Measurements from ENCODE around the gene ZNF260.

ZNF260 gene

GRCh38 chr19:36489118-36489919, 38.8 kb downstream of the ZNF260 start, which contains the start of gene ZNF566:
Gene ZNF566, minus strand, starts transcription at chr19:36489561. Its CDS starts 13,004 bp downstream, at chr19:36476557.
- DNase-seq, result peak; percentile 85 to 95 (median 93)

- peak in 1 of 6 experiments; percentile 37 for DNase-seq
These were observed 39.3 kb downstream of the ZNF260 start for GRCh38 chr19:36488846-36489117.

DNA sequence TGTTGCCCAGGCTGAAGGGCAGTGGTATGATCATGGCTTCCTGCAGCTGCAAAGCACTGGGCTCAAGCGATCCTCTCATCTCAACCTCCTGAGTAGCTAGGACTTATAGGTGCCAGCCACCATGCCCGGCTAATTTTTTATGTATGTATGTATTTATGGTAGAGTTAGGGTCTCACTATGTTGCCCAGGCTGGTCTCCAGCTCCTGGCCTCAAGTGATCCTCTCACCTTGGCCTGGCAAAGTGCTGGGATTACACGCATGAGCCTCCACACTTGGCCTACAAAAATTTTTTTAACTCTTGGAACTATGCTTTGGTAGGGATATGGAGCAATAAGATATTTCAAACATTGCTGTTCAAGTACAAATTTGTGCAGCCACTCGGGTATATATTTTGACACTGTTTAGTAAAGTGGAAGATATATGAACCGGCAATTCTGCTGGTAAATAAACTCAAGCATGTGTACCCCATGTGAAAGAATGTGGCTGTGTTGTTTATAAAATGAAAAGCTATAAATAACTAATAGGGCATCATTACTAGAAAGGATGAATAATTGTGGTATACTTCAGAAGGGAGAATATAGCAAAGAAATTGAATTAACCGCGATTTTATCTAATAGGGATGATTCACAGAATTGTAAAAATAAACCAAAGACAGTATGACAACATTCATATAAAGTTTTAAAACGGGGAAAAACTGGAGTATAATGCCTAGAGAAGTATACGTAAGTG, 39.8 kb downstream of the ZNF260 start:
- DNase-seq, result no peak

DNA sequence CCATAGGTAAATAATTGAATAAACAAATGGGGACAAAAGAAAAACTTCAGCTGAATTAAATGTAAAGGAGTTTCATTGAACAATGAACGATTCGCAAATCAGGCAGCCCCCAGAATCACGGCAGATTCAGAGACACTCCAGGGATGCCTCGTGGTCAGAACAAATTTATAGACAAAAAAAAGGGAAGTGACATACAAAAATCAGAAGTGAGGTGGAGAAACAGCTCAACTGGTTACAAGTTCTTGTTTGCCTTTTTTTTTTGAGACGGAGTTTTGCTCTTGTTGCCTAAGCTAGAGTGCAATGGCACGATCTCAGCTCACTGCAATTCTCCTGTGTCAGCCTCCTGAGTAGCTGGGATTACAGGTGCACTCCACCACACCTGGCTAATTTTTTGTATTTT, 44.4 kb downstream of the ZNF260 start:
- DNase-seq, result no peak

DNA sequence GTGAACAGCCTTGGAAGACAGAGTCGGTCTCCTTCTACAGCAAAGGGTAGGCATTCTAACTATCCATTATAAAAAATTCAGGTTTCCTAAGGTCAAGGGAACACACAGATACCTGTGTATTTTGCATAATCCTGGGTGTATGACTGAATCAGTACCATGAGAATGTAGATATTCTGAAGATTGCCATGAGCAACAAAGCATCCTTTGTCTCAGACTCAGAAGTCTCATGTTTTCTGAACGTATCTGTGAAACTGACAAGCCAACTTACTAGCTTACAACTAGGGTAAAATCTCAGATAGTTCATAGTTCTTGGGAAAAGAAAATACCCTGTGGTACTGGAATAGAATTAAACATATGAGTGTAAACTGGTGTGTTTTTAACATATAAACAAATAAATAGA, 45.2 kb downstream of the ZNF260 start:
- no peak for DNase-seq
